ENCODE results near the gene GPR31.
"Not testable (repeated sequence)": the region's sequence is repeated elsewhere in the genome, so short reads cannot be mapped to it uniquely, and the experiment has no call there.

The GPR31 gene

DNA sequence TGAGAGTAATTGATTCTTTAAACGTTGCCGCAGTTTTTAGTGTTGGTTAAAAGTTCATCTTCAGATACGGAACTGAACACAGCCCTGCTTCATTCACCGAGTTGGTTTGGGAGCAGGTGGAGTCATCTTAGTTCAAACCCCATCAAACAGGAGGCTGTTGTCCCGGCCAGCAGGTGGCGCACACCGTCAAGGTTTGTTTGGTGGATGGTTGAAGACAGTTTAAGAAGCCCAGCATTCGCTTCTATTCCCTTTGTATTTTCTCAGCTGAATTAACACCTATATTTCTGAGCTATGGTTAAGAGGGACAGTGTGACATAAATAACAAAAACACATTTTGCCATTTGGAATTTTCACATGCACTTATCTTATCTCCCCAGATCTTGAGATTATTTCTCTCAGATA, 25.1 kb upstream of the GPR31 start:
- H3K27me3 ChIP-seq; H3K4me1 ChIP-seq; H3K9me3 ChIP-seq; H3K36me3 ChIP-seq; DNase-seq; H3K4me3 ChIP-seq (ENCODE audit: low read depth, low read length): not testable (repeated sequence)

DNA sequence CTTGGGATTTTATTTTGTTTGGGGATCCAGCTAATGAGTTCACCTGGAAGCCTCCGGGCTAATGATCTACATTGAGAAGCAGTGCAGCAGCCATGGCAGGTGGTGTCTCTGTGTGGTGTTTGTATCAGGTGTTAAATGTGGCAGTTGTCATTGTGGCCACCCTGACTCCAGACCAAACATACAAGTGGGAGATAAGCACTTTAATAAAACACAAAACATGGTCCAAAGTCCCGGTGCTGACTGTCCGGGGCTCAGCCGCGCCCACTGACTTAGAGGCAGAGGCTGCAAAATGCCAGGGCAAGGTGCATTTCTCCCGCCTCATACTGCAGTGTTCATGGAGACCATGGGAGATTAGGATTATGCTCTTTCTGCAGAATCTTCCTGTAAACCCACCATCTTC, 23.6 kb upstream of the GPR31 start:
- not testable (repeated sequence) for DNase-seq; H3K36me3 ChIP-seq; H3K27me3 ChIP-seq; H3K4me3 ChIP-seq (ENCODE audit: low read depth, low read length); H3K9me3 ChIP-seq; H3K4me1 ChIP-seq

DNA sequence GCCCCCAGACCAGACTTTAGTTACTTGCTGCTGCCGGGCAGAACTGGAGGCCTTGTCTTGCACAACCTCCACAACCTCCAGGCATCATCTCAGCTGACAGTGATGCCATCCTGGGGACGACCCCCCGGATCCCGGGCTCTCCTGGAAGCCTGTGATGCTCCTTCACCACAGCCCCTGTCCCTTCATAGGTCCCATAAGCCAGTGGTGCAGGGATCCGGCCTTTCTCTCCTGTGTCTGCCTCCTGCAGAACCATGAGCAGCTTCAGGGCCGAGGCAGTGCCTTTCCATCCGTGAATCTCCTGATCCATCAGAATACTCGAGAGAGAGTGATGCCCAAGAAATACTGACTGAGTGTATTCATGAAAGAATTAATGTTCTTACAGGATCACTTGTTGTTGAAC, 22.3 kb upstream of the GPR31 start:
- not testable (repeated sequence) for H3K27me3 ChIP-seq; H3K36me3 ChIP-seq; H3K4me3 ChIP-seq (ENCODE audit: low read depth, low read length); H3K9me3 ChIP-seq; H3K4me1 ChIP-seq; DNase-seq

DNA sequence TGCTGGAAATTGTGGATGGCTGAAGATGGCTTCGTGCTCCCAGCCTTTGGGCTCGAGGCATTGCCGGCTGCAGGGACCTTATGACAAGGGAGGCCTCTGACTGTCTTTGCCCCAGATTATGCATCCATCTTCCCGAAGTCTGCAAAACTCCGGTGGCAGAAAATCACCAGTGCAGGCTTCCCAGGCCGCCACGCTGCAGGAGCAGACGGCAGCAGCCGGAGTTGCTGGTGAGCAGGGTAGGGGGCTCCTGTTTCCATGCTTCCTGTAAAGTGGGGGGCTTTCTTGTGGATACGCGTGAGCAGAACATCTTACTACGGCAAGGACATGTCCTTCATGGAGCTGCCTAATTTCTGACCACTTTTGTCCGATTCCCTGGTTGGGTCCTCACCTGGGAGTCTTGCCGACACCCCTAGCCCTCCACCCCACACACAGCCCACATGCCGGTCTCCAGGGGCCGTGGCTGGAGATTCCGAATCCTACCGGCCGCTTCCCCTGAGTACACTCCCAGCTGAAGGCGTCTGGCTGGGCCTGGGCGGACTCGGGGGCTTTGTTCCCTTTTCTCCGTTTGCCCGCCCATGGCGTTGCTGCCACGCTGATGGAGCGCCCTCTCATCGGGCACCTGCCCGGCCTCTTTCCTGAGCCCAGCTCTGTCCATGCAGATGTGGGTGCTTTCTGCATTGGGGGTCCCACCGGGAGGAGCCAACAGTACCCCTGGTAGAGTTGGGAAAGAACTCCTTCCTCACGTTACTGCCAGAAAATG, 21.3 kb upstream of the GPR31 start:
- H3K4me3 ChIP-seq (ENCODE audit: low read depth, low read length), result not testable (repeated sequence)

DNA sequence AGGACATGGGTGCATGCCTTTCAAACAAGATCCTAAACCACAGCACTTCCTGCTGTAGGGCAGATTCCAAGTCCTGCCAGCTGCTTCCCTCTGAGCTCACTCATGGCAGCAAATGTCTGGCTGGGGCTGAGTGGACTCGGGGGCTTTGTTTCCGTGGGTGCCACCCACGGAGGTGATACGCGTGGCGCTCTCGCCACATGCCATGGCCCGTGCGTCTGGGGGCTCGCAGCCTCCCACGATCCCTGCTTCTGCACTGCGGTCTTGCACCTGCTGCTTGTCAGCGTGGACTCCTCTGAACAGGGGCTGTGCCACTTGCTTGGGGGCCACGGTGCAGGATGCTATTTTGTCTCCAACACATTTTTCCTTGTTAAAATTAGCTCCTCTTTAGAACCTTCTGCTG, 19.5 kb upstream of the GPR31 start:
- not testable (repeated sequence) for H3K9me3 ChIP-seq; H3K4me3 ChIP-seq (ENCODE audit: low read depth, low read length); H3K36me3 ChIP-seq; DNase-seq; H3K4me1 ChIP-seq; H3K27me3 ChIP-seq

More for the DNA sequence above, 21.3 kb upstream of the GPR31 start:
- DNase-seq, H3K27me3 ChIP-seq, H3K4me1 ChIP-seq, H3K9me3 ChIP-seq, H3K36me3 ChIP-seq: not testable (repeated sequence)

DNA sequence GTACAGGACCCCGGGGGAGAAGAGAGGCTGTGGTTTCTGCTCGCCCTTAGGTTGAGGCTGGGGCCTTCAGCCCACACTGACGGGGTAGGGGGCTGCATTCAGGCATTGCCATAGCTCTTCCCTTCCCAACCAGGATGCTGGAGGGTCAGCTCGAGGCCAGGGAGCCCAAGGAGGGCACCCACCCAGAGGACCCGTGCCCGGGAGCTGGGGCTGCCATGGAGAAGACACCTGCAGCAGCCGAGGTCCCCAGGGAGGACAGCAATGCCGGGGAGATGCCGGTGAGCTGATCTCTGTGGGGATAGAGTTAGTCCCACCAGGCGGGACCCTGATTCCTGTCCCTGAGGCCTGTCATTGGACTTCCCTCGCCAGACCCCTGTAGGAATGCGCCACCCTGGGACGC, 14.2 kb upstream of the GPR31 start:
- H3K4me3 ChIP-seq (ENCODE audit: low read depth, low read length); DNase-seq; H3K4me1 ChIP-seq; H3K36me3 ChIP-seq; H3K27me3 ChIP-seq; H3K9me3 ChIP-seq: not testable (repeated sequence)

DNA sequence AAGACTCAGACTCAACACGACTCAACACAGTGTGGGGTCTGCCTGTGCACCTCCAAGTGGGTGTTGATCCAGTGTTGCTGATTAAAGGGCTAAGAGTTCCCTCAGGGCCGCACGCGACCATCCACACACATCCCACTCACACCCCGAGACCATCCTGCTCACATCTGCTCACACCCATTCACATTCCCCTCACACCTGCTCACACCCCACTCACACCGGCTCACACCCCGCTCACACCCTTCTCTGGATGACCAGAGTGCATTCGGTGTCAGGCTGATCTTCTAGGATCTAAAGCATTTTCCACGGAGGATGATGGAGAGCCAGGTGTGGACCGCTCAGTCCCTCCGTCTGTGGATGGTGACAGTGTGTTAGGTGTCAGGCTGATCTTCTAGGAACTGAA, 13.5 kb upstream of the GPR31 start:
- not testable (repeated sequence) for H3K4me3 ChIP-seq (ENCODE audit: low read depth, low read length); H3K27me3 ChIP-seq; H3K4me1 ChIP-seq; H3K36me3 ChIP-seq; H3K9me3 ChIP-seq; DNase-seq

DNA sequence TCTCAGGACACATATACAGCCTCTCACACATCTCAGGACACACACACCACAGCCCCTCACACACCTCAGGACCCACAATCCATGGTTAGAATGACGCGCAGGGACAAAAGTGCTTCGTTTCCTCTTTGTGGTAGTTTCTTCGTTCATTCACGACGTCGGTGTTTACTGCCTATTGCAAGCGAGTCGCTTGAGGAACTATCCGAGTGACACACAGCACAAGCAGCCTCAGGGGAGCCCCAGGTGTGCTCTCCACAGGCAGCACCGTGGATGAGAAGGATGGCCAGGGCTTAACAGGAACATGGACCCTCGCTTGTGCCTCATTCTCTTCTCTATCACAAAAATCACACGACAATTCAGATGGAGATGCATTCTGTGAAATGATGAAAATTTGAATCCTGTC, 12.1 kb upstream of the GPR31 start:
- not testable (repeated sequence) for DNase-seq; H3K4me3 ChIP-seq (ENCODE audit: low read depth, low read length); H3K9me3 ChIP-seq; H3K36me3 ChIP-seq; H3K27me3 ChIP-seq; H3K4me1 ChIP-seq

DNA sequence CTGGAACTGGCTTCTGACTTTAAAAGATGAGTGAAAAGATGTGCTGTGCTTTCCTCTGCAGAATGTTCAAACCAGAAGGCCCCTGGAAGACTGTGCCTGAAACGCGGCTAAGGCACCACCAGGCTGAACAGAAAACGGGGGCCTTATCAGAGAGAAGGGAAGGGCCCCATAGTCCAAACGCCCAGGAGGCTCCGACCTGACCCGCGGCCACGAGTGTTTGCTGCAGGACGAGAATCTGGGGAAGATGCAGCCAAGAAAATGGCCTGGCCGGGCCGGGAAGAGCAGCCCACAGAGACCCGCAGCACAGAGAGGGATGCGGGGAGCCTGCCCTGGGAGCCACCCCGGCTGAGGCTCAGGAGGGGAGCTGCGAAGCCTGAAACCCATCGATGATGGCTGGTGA, 10.5 kb upstream of the GPR31 start:
- H3K9me3 ChIP-seq; DNase-seq; H3K4me3 ChIP-seq (ENCODE audit: low read depth, low read length); H3K36me3 ChIP-seq; H3K27me3 ChIP-seq; H3K4me1 ChIP-seq: not testable (repeated sequence)

DNA sequence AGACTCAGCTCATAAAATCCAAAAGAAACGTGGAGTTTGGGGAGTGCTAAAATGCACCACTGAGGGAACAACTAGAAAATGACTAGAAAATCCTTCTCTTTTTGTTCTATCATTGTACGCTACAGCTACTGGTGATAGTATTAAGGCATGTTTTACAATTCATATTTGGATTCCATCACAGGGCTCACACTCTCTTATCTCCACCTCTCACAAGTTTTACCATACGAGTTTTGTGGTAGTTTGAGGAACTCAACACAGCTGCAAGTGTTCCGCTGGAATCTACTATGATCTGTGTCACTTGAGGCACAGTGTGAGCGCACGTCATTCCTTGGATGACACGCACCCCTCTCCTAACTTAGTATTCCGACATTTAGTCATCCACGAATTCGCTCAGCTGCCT, 9.9 kb upstream of the GPR31 start:
- not testable (repeated sequence) for H3K4me3 ChIP-seq (ENCODE audit: low read depth, low read length); H3K36me3 ChIP-seq; H3K9me3 ChIP-seq; DNase-seq; H3K4me1 ChIP-seq; H3K27me3 ChIP-seq

DNA sequence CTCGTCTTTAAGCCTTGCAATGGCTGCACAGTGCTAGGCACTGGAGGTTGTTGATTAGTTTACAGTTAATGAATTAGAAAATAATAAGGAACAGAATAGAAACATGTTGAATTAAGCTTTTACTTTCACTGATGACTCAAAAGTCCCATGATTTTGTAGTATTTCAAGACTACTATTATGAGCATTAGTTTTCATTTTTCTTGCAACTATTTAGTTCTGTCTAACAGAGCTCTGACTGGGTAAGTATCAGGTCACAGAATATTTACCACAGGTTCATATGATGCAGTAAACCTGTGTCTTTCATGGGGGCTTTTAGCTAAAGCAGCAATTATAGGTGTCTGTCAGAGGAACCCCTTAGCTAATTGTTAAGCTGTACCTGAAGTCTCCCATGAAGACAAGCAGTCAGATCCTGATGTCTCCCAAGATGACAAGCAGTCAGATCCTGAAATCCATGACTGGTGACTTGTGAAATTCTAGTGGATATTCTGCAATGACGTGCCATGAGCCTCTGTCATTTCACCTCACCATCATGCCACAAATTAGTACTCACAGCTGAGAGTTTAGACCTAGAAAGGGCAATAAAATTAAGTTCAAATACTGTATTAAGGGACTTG, 8.2 kb upstream of the GPR31 start:
- Histone ChIP-seq H3K9me3 (no peaks in the 10 kb centered on the region), H3K4me3 (ENCODE audit: low read depth, low read length) (no peak overlapping the region), H3K27me3 (no peaks in the 10 kb centered on the region), H3K4me1 (no peaks in the 10 kb centered on the region), H3K36me3 (no peaks in the 10 kb centered on the region)
- no peak for DNase-seq
- TF ChIP-seq, protein P1, sequence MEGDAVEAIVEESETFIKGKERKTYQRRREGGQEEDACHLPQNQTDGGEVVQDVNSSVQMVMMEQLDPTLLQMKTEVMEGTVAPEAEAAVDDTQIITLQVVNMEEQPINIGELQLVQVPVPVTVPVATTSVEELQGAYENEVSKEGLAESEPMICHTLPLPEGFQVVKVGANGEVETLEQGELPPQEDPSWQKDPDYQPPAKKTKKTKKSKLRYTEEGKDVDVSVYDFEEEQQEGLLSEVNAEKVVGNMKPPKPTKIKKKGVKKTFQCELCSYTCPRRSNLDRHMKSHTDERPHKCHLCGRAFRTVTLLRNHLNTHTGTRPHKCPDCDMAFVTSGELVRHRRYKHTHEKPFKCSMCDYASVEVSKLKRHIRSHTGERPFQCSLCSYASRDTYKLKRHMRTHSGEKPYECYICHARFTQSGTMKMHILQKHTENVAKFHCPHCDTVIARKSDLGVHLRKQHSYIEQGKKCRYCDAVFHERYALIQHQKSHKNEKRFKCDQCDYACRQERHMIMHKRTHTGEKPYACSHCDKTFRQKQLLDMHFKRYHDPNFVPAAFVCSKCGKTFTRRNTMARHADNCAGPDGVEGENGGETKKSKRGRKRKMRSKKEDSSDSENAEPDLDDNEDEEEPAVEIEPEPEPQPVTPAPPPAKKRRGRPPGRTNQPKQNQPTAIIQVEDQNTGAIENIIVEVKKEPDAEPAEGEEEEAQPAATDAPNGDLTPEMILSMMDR (IDR thresholded peaks at IDR 0.05; ENCODE audit: low read depth, low read length), result no peak

Data from BE2C (cell line).